RWPE2 (cell line): ENCODE measurements around the gene CDH12.

Experiments used
- ATAC-seq: fragments of 200-7000 bp; cut with Tn5 transposase; 3 replicates; pipeline ENCODE4 v1.9.1; 2021; ENCODE audit warnings: low read depth
- DNase-seq: peaks from one replicate; pipeline ENCODE4 v3.0.0-alpha.2; 2020; ENCODE audit warnings: low spot score
- H3K27ac ChIP-seq: fragments of 450-650 bp; 2 replicates; pipeline ENCODE4 v1.5.1; 2017; ENCODE audit warnings: mild to moderate bottlenecking; ENCODE audit not compliant: poor library complexity, severe bottlenecking
- H3K27me3 ChIP-seq: fragments of 250-450 bp; sonication (Bioruptor Pico); 2 replicates; pipeline ENCODE4 v1.5.1; 2021; ENCODE audit warnings: mild to moderate bottlenecking, moderate library complexity; ENCODE audit not compliant: insufficient read depth, poor library complexity, severe bottlenecking
- H3K36me3 ChIP-seq: fragments of 250-450 bp; sonication (Bioruptor Pico); 2 replicates; pipeline ENCODE4 v1.5.1; 2020; ENCODE audit warnings: low read depth, mild to moderate bottlenecking, moderate library complexity
- H3K4me1 ChIP-seq: fragments of 250-450 bp; sonication (Bioruptor Pico); 2 replicates; pipeline ENCODE4 v1.5.1; 2021; ENCODE audit warnings: mild to moderate bottlenecking, moderate library complexity; ENCODE audit not compliant: insufficient read depth, poor library complexity, severe bottlenecking
- H3K4me3 ChIP-seq: fragments of 250-450 bp; sonication (Bioruptor Pico); 2 replicates; pipeline ENCODE4 v1.5.1; 2021; ENCODE audit warnings: mild to moderate bottlenecking, moderate library complexity; ENCODE audit not compliant: severe bottlenecking
- H3K9me3 ChIP-seq: fragments of 250-450 bp; sonication (Bioruptor Pico); 2 replicates; pipeline ENCODE4 v1.5.1; 2021; ENCODE audit warnings: mild to moderate bottlenecking, moderate library complexity; ENCODE audit not compliant: severe bottlenecking
- TF ChIP-seq, protein P1 (sequence below): fragments of 450-650 bp; IDR thresholded peaks from one replicate; pipeline ENCODE4 v1.5.1; 2017; ENCODE audit warnings: mild to moderate bottlenecking, moderate library complexity; ENCODE audit not compliant: poor library complexity, severe bottlenecking

The CDH12 gene

DNA sequence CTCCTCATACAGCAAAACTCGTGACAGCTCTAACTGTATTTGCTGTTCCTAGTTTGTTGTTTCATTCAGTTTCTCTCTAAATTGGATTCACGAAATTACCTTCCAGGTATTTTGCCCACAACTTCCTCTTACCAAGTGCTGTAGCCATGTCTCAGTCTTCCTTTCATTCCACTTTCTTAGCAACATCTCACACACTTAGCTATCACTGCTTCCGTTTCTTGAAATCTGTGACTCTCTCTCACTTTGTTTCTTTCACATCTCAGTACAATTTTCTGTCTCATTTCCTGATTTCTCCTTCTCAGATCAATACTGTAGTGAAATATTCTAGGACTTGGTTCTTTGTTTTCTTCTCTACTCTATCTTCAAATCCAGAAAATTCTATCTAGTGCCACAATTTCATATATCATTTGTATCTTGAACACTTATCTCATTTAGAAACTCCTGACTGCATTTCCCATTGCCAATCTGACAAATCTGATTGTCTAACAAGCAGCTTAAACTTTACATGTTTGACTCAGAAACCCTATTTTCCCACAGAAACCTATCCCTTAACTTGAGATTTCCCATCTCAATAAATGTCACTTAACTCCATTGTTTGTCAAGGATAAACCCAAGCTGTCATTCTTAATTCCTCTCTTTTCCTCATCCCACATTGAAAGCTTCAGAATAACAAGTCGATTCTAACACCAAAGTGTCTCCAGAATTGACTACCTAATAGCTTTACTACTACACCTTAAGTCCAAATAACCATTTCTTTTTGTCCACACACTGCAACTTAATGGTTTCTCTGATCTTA, 303.1 kb downstream of the CDH12 start:
- Histone ChIP-seq H3K4me3 (no peak overlapping the region), H3K9me3 (no peaks in the 10 kb centered on the region), H3K4me1 (peaks cover 2% of the 10 kb centered on the region), H3K27me3 (peaks cover 3% of the 10 kb centered on the region), H3K27ac (no peak overlapping the region), H3K36me3 (no peaks in the 10 kb centered on the region)
- no peak for ATAC-seq
- DNase-seq, result no peak
- TF ChIP-seq, protein P1, sequence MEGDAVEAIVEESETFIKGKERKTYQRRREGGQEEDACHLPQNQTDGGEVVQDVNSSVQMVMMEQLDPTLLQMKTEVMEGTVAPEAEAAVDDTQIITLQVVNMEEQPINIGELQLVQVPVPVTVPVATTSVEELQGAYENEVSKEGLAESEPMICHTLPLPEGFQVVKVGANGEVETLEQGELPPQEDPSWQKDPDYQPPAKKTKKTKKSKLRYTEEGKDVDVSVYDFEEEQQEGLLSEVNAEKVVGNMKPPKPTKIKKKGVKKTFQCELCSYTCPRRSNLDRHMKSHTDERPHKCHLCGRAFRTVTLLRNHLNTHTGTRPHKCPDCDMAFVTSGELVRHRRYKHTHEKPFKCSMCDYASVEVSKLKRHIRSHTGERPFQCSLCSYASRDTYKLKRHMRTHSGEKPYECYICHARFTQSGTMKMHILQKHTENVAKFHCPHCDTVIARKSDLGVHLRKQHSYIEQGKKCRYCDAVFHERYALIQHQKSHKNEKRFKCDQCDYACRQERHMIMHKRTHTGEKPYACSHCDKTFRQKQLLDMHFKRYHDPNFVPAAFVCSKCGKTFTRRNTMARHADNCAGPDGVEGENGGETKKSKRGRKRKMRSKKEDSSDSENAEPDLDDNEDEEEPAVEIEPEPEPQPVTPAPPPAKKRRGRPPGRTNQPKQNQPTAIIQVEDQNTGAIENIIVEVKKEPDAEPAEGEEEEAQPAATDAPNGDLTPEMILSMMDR, result no peak

DNA sequence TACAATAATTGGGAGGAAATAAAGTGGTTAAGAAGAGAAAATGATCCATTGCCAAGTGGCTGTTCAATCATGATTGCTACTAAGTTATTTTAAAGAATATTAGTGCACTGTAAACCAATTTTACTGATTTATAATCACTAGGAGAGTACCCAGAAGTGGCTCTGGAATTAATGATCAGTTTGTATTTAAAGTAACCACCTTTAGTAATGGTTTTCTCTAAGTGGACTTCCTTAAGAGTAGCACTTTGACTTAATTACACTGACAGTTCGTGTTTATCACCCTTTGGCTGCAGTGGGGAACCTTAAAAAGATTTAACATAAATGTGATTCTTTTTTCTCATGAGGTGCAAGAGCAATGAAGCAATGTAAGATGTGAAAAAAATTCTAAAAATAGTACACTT, 310.8 kb downstream of the CDH12 start:
- Histone ChIP-seq H3K27ac (no peak overlapping the region), H3K9me3 (peaks cover 2% of the 10 kb centered on the region), H3K4me1 (peaks cover 2% of the 10 kb centered on the region), H3K36me3 (no peaks in the 10 kb centered on the region), H3K4me3 (no peak overlapping the region), H3K27me3 (peaks cover 3% of the 10 kb centered on the region)
- DNase-seq, result no peak
- TF ChIP-seq, protein P1, result no peak
- no peak for ATAC-seq

DNA sequence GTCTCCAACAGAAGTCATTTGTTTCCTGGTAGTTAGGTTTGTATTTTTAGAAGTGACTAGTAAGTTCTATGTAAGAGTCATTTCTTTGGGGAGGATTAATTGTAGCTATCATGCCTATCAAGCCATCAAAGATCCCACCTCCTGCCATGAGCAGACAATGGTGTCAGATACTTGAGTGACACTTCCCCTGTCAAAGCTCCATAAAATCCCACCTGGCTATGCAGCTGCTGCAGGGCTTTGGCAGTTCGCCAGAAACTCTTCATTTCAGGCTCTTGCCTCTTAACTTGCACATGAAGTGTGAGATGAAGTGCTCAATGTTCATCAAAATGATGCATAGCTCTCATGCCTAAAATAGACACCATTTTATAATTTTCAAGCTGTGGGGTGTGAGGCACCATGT, 312.1 kb downstream of the CDH12 start:
- TF ChIP-seq, protein P1, result no peak
- DNase-seq (no peak), ATAC-seq (no peak)
- H3K4me3 ChIP-seq, result no peak overlapping the region
- H3K36me3 ChIP-seq, result no peaks in the 10 kb centered on the region
- H3K9me3 ChIP-seq, result peaks cover 2% of the 10 kb centered on the region
- H3K27me3 ChIP-seq, result no peaks in the 10 kb centered on the region
- no peaks in the 10 kb centered on the region for H3K4me1 ChIP-seq
- no peak overlapping the region for H3K27ac ChIP-seq

DNA sequence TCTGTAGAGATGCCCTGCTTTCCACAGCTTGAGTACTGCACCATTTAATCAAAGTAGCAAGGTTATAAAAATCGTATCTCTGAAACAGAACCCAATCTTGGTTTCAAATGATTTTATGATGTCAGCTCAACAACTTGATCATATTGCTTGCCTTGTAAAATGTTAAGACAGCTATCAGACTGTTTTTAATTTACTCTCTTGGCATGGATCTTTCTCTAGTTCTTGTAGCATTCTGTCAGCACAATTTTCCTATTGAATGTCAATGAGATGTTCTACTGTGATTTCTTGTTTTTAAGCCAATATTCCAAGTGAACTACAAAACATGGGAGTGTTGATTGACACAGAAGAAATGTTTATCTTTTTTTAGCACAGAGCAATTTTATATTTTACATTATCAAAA, 313.4 kb downstream of the CDH12 start:
- Histone ChIP-seq H3K9me3 (peaks cover 2% of the 10 kb centered on the region), H3K27me3 (no peaks in the 10 kb centered on the region), H3K27ac (no peak overlapping the region), H3K36me3 (no peaks in the 10 kb centered on the region), H3K4me3 (no peak overlapping the region), H3K4me1 (no peaks in the 10 kb centered on the region)
- TF ChIP-seq, protein P1, result no peak
- DNase-seq, result no peak
- ATAC-seq, result no peak

DNA sequence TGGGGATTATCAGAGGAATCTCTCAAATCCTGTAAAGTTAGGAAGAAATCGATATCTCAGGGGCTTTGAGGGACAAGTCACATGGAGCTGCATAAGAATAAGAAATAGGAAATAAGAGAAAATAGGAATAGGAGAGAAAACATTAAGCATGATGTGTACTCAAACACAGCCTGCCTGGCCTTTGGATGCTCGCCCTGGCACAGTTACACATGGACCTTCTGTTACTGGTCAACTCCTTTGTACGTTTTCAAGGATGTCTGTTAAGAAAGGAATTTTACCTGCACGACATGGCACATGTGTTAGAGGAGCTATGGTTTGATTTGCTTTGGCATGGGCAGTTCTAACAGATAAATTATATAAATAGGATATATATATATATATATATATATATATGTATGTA, 321.2 kb downstream of the CDH12 start:
- Histone ChIP-seq H3K4me1 (no peaks in the 10 kb centered on the region), H3K36me3 (no peaks in the 10 kb centered on the region), H3K27ac (no peak overlapping the region), H3K27me3 (peaks cover 4% of the 10 kb centered on the region), H3K4me3 (no peak overlapping the region), H3K9me3 (no peaks in the 10 kb centered on the region)
- DNase-seq (no peak), ATAC-seq (no peak)
- TF ChIP-seq, protein P1, result no peak
